Right atrium auricular region (tissue), 2 donors: ENCODE data around the gene TRPM1. TPM values are rescaled to one million over a fixed set of nuclear protein-coding genes. Genes with fewer than 3 reads are reported as not detected.

Experiments used
- DNase-seq: peaks from one replicate; pipeline ENCODE4 v3.0.0-alpha.2; 2019; ENCODE audit warnings: low spot score
- H3K27ac ChIP-seq, 2 donors: fragments of 200-600 bp; sonication (generic); 1 replicate in 1 of 2; 2 replicates in 1 of 2; pipeline ENCODE4 v1.5.1; 2016 to 2019
- H3K27me3 ChIP-seq, 2 donors: fragments of 200-600 bp; sonication (generic); one replicate each; pipeline versions ENCODE4 v1.5.1 to v1.6.0; 2017 to 2019
- H3K36me3 ChIP-seq: fragments of 200-600 bp; sonication (generic); one replicate; pipeline ENCODE4 v1.5.1; 2016
- H3K4me1 ChIP-seq, 2 donors: fragments of 200-600 bp; sonication (generic); one replicate each; pipeline versions ENCODE4 v1.5.1 to v1.6.0; 2017 to 2019
- H3K4me3 ChIP-seq, 2 donors: fragments of 200-600 bp; sonication (generic); 1 replicate in 1 of 2; 2 replicates in 1 of 2; pipeline ENCODE4 v1.5.1; 2017 to 2019; ENCODE audit warnings: mild to moderate bottlenecking in 1 of 2, moderate library complexity in 1 of 2
- H3K9me3 ChIP-seq, 2 donors: fragments of 200-600 bp; sonication (generic); one replicate each; pipeline ENCODE4 v1.5.1; 2019
- CTCF ChIP-seq, 2 donors: fragments of 200-600 bp; sonication (generic); IDR thresholded peaks; one replicate each; pipeline ENCODE4 v1.5.1; 2019; ENCODE audit warnings: antibody characterized with exemption in 2 of 2
- total RNA-seq, 2 donors: library from RNA; depleted of rRNA; stranded (reverse); fragments of >200 nt; gene quantifications; one replicate each; pipeline ENCODE4 v1.1.0, GENCODE V29; 2016

Gene TRPM1
- total RNA-seq, 2 donors from 2014 or later = not detected

- TF ChIP-seq CTCF (IDR thresholded peaks at IDR 0.05) = no peak
- Histone ChIP-seq H3K4me1 (peaks cover 0 to 3% of the 10 kb centered on the region in 2 donors), H3K27me3 (no peaks in the 10 kb centered on the region), H3K4me3 (no peak overlapping the region), H3K27ac (no peak overlapping the region), H3K9me3 (no peaks in the 10 kb centered on the region), H3K36me3 (no peaks in the 10 kb centered on the region)
- DNase-seq = no peak
Measured at GRCh38 chr15:31023841-31024240, 77.7 kb downstream of the TRPM1 start.

GRCh38 chr15:31021067-31021665, 80.4 kb downstream of the TRPM1 start:
- Histone ChIP-seq H3K27me3 (no peaks in the 10 kb centered on the region), H3K4me1 (peaks cover 0 to 3% of the 10 kb centered on the region in 2 donors), H3K27ac (no peak overlapping the region), H3K9me3 (no peaks in the 10 kb centered on the region), H3K36me3 (no peaks in the 10 kb centered on the region), H3K4me3 (no peak overlapping the region)
- DNase-seq = no peak
- no peak for TF ChIP-seq CTCF (IDR thresholded peaks at IDR 0.05)

DNA sequence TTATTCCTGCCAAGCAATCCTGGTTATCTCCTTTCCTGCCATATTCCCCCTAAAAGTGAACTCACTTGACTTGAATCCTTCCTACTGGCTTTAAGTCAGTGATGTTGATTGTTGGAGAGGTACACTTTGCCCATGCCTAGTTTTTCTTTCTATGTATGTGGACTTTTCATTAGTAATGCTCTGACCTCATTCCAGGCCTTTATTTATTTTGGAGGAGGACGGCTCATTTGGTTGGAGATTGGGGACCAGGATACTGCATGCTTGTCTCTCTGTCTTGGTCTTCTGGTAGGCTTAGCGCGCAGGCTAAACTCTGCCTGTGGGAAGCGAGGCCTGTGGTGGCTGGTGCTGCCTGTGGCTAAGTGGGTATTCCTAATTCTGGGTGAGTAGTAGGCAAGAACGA, 81.0 kb downstream of the TRPM1 start:
- Histone ChIP-seq H3K27me3 (no peaks in the 10 kb centered on the region), H3K9me3 (no peaks in the 10 kb centered on the region), H3K36me3 (no peaks in the 10 kb centered on the region), H3K27ac (no peak overlapping the region), H3K4me3 (no peak overlapping the region), H3K4me1 (peaks cover 0 to 3% of the 10 kb centered on the region in 2 donors)
- DNase-seq = no peak
- TF ChIP-seq CTCF (IDR thresholded peaks at IDR 0.05) = no peak

GRCh38 chr15:31019986-31020385, 81.5 kb downstream of the TRPM1 start:
- Histone ChIP-seq H3K4me3 (no peak overlapping the region), H3K27ac (no peak overlapping the region), H3K9me3 (no peaks in the 10 kb centered on the region), H3K36me3 (no peaks in the 10 kb centered on the region), H3K27me3 (no peaks in the 10 kb centered on the region), H3K4me1 (peaks cover 0 to 3% of the 10 kb centered on the region in 2 donors)
- no peak for DNase-seq
- TF ChIP-seq CTCF (IDR thresholded peaks at IDR 0.05) = no peak

DNA sequence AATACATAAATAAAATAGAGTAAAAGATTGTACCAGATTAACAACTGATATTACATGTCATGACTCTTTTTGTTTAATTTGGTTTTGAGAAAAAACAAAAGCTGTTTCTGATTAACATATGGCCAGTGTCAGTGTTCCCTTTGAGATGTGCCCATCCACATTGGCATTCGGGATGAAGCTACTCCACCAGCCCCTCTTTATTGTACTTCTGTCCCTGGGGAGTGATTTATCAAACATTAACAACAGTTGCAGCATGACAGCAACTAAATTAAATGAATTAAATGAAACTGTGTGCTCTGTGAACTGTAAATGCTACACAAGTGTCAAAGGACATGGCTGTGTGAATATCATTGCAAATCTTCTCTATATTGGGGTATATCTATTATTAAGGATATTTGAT, 84.2 kb downstream of the TRPM1 start:
- no peaks in the 10 kb centered on the region for H3K27me3 ChIP-seq
- H3K27ac ChIP-seq = no peak overlapping the region
- no peak overlapping the region for H3K4me3 ChIP-seq
- no peak for DNase-seq
- H3K4me1 ChIP-seq = no peaks in the 10 kb centered on the region
- H3K9me3 ChIP-seq = peaks cover 0 to 16% of the 10 kb centered on the region in 2 donors
- H3K36me3 ChIP-seq = no peaks in the 10 kb centered on the region
- TF ChIP-seq CTCF (IDR thresholded peaks at IDR 0.05) = no peak

- DNase-seq = no peak
- Histone ChIP-seq H3K27ac (no peak overlapping the region), H3K4me3 (no peak overlapping the region), H3K27me3 (no peaks in the 10 kb centered on the region), H3K36me3 (no peaks in the 10 kb centered on the region), H3K4me1 (no peaks in the 10 kb centered on the region), H3K9me3 (peaks cover 0 to 24% of the 10 kb centered on the region in 2 donors)
- no peak for TF ChIP-seq CTCF (IDR thresholded peaks at IDR 0.05)
Measured at GRCh38 chr15:31016446-31016915, 85.0 kb downstream of the TRPM1 start.
